K562 (cell line): ENCODE data around the gene CPM.

Source experiments
- COPS2 ChIP-seq: fragments of 450-650 bp; conservative IDR thresholded peaks from 2 replicates; pipeline ENCODE4 v1.6.1; 2016; ENCODE audit warnings: mild to moderate bottlenecking, moderate library complexity
- RAD21 ChIP-seq, 2 experiments: fragments of 250-450 bp in 1 of 2; fragments of 450-650 bp in 1 of 2; sonication (Bioruptor Pico) in 1 of 2; formaldehyde crosslinking in 1 of 2; IDR thresholded peaks in 1 of 2; conservative IDR thresholded peaks in 1 of 2; 2 replicates each; pipeline versions ENCODE4 v1.4.0 to v1.8.0; 2020 to 2022; ENCODE audit warnings: mild to moderate bottlenecking in 2 of 2, moderate library complexity in 1 of 2
- ZNF707 ChIP-seq: fragments of 250-450 bp; sonication (Bioruptor Pico); conservative IDR thresholded peaks from 2 replicates; pipeline ENCODE4 v1.8.0; 2022; ENCODE audit warnings: inconsistent platforms, mild to moderate bottlenecking, moderate library complexity
- TF ChIP-seq, protein P1 (sequence below): sonication (generic); formaldehyde crosslinking; IDR thresholded peaks from 2 replicates; pipeline ENCODE4 v1.8.0; 2023; ENCODE audit warnings: missing genetic modification reagents, mild to moderate bottlenecking, borderline replicate concordance
- TF ChIP-seq, protein P2 (sequence below): fragments of 250-450 bp; sonication (Bioruptor Pico); IDR thresholded peaks from 2 replicates; pipeline ENCODE4 v1.5.1; 2021; ENCODE audit warnings: mild to moderate bottlenecking

GRCh38 chr12:68901551-68901950 lies 31.4 kb downstream of the CPM start:
- TF ChIP-seq, protein P1, sequence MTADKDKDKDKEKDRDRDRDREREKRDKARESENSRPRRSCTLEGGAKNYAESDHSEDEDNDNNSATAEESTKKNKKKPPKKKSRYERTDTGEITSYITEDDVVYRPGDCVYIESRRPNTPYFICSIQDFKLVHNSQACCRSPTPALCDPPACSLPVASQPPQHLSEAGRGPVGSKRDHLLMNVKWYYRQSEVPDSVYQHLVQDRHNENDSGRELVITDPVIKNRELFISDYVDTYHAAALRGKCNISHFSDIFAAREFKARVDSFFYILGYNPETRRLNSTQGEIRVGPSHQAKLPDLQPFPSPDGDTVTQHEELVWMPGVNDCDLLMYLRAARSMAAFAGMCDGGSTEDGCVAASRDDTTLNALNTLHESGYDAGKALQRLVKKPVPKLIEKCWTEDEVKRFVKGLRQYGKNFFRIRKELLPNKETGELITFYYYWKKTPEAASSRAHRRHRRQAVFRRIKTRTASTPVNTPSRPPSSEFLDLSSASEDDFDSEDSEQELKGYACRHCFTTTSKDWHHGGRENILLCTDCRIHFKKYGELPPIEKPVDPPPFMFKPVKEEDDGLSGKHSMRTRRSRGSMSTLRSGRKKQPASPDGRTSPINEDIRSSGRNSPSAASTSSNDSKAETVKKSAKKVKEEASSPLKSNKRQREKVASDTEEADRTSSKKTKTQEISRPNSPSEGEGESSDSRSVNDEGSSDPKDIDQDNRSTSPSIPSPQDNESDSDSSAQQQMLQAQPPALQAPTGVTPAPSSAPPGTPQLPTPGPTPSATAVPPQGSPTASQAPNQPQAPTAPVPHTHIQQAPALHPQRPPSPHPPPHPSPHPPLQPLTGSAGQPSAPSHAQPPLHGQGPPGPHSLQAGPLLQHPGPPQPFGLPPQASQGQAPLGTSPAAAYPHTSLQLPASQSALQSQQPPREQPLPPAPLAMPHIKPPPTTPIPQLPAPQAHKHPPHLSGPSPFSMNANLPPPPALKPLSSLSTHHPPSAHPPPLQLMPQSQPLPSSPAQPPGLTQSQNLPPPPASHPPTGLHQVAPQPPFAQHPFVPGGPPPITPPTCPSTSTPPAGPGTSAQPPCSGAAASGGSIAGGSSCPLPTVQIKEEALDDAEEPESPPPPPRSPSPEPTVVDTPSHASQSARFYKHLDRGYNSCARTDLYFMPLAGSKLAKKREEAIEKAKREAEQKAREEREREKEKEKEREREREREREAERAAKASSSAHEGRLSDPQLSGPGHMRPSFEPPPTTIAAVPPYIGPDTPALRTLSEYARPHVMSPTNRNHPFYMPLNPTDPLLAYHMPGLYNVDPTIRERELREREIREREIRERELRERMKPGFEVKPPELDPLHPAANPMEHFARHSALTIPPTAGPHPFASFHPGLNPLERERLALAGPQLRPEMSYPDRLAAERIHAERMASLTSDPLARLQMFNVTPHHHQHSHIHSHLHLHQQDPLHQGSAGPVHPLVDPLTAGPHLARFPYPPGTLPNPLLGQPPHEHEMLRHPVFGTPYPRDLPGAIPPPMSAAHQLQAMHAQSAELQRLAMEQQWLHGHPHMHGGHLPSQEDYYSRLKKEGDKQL (CRISPR knock-in tag): no peak
- TF ChIP-seq RAD21 (CRISPR knock-in tag; conservative IDR thresholded peaks at IDR 0.05 in 1 of 2, IDR thresholded peaks at IDR 0.05 in 1 of 2) (no peak), ZNF707 (CRISPR knock-in tag) (no peak), COPS2 (no peak)
- TF ChIP-seq, protein P2, sequence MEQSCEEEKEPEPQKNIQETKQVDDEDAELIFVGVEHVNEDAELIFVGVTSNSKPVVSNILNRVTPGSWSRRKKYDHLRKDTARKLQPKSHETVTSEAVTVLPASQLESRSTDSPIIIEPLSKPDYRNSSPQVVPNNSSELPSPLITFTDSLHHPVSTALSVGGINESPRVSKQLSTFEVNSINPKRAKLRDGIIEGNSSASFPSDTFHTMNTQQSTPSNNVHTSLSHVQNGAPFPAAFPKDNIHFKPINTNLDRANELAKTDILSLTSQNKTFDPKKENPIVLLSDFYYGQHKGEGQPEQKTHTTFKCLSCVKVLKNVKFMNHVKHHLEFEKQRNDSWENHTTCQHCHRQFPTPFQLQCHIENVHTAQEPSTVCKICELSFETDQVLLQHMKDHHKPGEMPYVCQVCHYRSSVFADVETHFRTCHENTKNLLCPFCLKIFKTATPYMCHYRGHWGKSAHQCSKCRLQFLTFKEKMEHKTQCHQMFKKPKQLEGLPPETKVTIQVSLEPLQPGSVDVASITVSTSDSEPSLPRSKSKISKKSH: no peak
